HK-2 (cell line): Measurements from ENCODE around the gene CTDNEP1.

Source experiments
- DNase-seq: peaks from one replicate; pipeline ENCODE4 v3.0.0-alpha.2; 2018; ENCODE audit not compliant: unreplicated experiment

CTDNEP1 gene

DNA sequence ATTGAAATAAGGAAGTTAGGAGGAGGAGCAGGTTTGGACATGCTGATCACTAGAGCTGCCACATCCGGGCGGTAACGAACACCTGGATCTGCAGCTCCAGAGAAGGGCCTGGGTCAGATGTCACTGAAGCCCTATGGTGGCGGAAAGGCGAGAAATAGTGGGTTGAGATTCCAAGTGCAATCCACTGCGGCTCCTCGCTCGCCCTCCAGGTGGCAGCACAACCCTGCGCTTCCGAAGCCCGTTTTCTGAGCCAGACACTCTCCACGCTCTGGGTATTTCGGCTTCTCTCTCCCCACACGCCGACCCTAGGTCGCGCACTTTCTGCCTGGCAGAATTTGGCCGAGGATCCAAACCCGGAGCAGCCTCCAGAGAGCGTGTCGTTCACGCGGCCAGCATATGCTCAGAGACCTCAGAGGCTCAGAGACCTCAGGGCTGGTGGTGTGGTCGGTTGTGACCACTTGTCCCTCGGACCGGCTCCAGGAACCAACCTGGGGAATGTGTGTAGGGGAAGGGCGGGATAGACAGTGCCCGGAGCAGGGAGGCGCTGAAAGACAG lies 29.1 kb upstream of the CTDNEP1 start:
- DNase-seq: peak; percentile 84

DNA sequence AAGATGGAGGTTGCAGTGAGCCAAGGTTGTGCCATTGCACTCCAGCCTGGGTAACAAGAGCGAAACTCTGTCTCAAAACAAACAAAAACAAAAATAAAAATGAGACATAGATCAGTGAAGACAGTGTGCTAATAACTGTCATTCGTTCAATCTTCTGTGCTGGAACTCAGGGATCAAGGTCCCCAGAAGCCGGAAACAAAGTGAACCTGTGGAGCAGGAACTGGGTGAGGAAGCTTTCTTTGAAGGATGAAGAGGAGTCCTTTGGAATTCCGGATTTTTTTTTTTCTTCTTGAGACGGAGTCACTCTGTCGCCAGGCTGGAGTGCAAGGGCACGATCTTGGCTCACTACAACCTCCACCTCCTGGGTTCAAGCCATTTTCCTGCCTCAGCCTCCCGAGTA lies 27.9 kb upstream of the CTDNEP1 start:
- no peak for DNase-seq

DNA sequence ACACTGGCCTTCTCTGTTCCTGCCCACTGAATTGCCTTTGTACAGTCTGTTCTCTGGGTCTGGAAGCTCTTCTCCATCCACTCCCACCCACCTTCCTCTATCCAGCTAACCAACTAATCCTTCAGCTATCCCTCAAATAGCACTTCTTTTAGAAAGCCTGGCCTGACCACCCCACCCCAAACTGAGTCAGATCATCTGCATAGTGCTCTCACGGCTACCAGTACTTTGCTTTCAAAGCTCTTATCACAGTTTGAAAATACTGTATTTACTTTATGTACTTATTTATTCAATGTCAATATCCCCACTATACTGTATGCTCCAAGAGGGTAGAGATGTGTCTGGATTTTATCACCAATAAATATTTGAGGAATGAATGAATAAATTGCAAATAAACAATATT lies 15.2 kb upstream of the CTDNEP1 start:
- no peak for DNase-seq

GRCh38 chr17:7263801-7264078 lies 12.2 kb upstream of the CTDNEP1 start:
- no peak for DNase-seq

DNA sequence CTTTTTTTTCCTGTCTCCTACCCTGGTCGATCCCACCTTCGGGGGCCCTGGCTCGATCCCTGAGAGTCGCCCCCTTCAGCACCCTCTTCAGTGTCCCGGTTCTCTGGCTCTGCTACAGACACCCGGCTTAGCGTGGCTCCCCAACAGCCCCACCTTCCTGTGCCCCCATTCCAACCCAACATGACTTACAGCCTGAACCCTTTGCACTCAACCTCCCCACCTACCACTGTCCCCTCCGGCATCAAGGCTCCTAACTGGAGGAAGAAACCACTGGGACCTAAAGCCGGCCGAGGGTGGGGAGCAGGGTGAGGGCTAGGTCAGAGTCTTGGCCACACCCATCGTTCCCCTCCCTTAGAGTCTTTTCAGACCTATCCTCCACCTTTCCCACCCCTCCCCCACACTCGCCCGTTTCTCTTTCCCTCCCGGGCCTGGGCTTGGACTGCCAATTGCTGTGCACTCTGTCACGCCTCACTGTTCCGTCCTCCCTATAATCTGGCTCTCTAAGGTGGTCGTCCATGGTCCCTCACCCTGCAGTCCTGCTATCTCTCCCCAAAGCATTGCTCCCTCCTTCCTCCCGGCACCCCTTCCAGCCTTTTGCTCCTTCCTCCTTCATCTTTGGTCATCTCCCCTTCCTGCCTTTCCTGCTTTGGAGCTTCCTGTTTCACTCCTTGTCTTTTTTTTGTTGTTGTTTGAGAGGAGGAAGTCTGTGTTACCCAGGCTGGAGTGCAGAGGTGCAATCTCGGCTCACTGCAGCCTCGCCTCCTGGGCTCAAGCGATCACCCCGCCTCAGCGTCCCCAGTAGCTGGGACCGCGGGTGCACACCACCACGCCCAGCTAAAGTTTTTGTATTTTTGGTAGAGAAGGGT lies 11.6 kb upstream of the CTDNEP1 start:
- DNase-seq: no peak

DNA sequence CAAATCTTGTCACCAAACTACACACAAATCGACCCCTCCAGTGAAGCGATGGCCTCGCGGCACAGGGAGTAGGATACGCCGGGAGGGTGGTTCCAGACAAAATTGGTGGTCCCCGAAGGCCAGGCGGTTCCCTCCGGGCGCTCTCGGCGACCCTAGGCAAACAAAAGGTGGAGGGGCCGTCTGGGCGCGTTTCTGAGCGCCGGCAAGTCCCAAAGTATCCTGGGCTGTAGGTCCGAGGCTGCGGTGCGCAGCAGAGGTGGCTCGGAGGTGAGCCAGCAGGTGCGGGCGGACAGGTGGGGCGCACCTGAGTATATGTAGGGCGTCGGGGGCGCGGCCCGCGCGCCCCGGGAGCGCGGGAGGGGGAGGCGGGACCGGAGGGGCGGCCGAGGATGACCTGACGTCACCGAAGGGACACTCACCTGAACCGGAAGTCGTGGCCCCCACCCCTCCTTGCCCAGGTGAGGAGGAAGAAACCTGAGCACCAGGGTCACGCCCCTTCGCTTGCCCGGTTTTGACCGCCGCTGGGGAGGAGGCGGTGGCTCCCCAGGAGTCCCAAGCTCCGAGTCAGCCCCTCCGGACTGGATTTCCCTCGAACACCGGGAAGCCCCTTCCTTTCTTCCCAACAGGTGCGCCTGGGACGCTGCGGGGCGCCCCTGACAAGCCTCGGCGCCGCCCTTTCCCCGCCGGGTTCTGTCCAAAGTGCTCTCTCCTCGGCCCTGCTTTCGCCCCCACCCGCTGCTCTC lies 10.8 kb upstream of the CTDNEP1 start, which contains the start of gene CLDN7:
TSS of gene CLDN7 (minus strand) at position 287 of the 743 bp plus-strand sequence. CDS start 435 bp downstream, outside the sequence.
- DNase-seq: no peak

GRCh38 chr17:7261379-7262191 lies 10.1 kb upstream of the CTDNEP1 start:
- no peak for DNase-seq

GRCh38 chr17:7260651-7261378 lies 9.3 kb upstream of the CTDNEP1 start:
- DNase-seq: no peak

GRCh38 chr17:7260151-7260550 lies 8.6 kb upstream of the CTDNEP1 start:
- DNase-seq: no peak

DNA sequence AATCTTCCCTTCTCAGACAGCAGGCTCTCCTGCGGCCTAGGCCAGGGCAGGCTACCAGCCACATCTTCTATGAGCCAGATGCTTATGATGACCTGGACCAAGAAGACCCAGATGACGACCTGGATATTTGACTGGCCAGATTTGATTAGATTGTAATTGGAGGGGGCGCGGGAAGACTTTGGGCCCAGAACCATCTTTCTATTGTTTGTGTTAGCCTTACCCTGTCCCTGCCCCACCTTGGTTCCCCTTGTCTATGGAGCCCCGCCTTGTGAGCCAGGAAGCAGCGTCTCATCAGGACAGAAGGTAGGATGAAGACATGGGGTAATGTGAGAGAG lies 8.0 kb upstream of the CTDNEP1 start:
- DNase-seq: no peak

GRCh38 chr17:7258731-7259554 lies 7.4 kb upstream of the CTDNEP1 start:
- DNase-seq: no peak

DNA sequence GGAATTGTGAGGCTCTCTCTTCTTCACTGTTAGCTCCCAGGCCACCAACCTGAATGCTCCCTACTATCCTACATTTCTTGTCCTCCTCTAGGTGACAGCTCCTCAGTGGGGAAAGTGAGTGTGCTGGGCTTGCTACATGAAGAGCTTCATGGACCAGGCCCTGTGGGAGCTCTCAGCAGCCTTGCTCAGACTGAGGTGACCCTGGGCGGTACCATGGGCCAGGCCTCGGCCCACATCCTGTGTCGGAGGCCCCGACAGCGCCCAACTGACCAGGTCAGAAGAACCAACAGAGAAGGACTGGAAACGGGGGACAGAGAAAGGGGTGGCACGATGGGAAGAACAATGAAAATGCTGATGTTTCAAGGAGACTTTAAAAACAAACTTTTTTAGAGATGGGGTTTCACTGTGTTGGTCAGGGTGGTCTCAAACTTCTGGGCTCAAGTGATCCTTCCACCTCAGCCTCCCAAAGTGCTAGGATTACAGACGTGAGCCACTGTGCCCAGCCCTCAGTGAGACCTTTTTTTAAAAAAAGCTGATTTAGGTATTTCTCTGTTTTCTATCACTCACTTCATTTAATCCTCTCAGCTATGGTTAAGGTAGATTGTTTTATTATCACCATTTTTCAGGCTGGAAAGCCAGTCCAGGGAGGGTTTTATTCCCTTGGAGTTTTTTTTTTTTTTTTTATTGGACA lies 5.4 kb upstream of the CTDNEP1 start:
- DNase-seq: no peak

GRCh38 chr17:7254511-7254910 lies 3.0 kb upstream of the CTDNEP1 start:
- no peak for DNase-seq

DNA sequence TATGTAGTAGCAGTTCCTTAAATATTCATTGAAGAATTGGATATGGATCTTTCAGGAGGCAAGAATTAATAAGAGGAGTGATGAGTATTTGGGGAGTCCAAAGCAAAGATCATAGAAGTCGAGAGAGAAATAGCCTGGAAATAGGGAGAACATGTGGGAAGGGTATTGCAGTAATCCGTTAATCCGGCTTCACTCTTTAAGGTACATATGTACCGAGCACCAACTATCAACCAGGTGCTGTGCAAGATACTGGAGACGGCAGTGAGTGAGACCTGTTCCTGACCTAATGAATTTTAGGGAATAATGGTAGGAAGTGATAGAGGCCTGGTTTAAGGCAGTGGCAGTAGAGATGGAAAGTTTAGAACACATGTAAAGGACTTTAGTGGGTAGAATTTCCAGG lies 1.5 kb upstream of the CTDNEP1 start:
- no peak for DNase-seq

DNA sequence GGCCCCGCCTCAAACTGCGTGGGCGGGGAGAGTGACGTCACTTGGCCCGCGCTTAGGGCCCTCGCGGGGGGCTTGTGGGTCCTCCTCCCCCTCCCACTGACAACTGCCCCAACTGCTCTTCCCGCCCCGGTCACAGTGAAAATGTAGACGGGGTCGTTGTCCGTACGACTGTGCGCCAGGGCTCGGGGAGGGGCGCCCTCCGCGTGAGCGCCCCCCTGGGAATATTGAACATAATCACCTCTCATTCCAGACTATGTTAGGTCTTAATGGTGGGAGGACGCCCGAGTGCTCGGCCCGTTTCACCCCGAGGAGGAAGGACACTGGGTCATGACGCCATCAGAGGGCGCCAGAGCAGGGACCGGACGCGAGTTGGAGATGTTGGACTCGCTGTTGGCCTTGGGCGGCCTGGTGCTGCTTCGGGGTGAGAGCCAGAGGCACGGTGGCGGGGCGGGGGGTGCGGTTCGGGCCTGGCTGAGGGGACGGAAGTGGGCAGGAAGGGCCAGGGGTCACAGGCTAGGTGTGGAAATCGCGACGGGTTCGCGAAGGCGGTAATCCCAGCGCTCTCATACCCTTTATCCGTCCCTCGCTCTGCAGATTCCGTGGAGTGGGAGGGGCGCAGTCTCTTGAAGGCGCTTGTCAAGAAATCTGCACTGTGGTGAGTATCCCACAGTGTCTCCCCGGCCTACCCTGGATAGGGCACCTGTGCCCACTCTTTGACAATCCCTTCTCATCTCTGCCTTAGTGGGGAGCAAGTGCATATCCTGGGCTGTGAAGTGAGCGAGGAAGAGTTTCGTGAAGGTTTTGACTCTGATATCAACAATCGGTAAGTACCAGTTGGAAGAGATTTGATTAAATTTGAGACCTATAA lies 876 bp upstream of the CTDNEP1 start, which contains the start of gene ELP5:
TSS of gene ELP5 (plus strand) at position 40 of the 868 bp plus-strand sequence. CDS start at position 376, 336 bp downstream.
- peak; percentile 93 for DNase-seq

- no peak for DNase-seq
Measured at GRCh38 chr17:7250695-7251627, 573 bp downstream of the CTDNEP1 start.

DNA sequence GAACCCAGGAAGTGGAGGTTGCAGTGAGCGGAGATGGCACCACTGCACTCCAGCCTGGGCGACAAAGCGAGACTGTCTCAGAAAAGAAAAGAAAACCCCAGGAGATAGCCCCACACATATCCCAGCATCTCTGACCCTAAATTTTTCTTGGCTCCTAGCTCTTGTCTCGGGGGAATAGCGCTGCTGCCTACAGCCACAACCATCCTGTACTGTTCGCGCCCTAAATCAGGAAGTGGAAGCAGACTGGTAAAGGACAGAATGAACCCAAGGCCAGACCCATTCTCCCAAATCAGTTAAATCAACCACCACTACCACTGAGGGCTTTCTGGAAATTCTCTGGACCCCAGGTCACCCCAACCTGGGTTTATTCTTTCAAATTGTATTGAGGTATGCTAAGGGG lies 1.7 kb downstream of the CTDNEP1 start:
- no peak for DNase-seq

- no peak for DNase-seq
Measured at GRCh38 chr17:7249214-7249613, 2.3 kb downstream of the CTDNEP1 start.
